Activated naive CD8-positive, alpha-beta T cell treated with anti-CD3 and anti-CD28 coated beads, Interleukin-2, amount 10 ng/mL, durations not matched to agents 7 days and 5 days (primary cell): ENCODE data around the gene CHSY1. TPM values are rescaled to one million over a fixed set of nuclear protein-coding genes. Genes with fewer than 3 reads are reported as not detected.

Experiments used
- ATAC-seq: fragments of 150-1000 bp; cut with Tn5 transposase; one replicate; pipeline ENCODE4 v1.10.0; 2021; ENCODE audit warnings: low read depth, moderate library complexity
- POLR2A ChIA-PET: fragments of 350-600 bp; sonication (Branson Sonifier 250); formaldehyde crosslinking; loops from one replicate; lab custom pipeline; 2021; ENCODE audit warnings: antibody characterized with exemption; lab: Charles Lee
- DNase-seq: peaks from one replicate; pipeline ENCODE4 v3.0.0; 2021
- H3K27ac Mint-ChIP-seq: one replicate; pipeline ENCODE4 v1.8.0; 2022; ENCODE audit warnings: mild to moderate bottlenecking, mixed read lengths
- H3K27me3 Mint-ChIP-seq: one replicate; pipeline ENCODE4 v1.8.0; 2022; ENCODE audit warnings: mild to moderate bottlenecking, moderate library complexity, mixed read lengths
- H3K36me3 Mint-ChIP-seq: one replicate; pipeline ENCODE4 v1.8.0; 2021; ENCODE audit warnings: mild to moderate bottlenecking, mixed read lengths
- H3K4me1 Mint-ChIP-seq: one replicate; pipeline ENCODE4 v1.8.0; 2021; ENCODE audit warnings: mixed read lengths
- H3K4me3 Mint-ChIP-seq: one replicate; pipeline ENCODE4 v1.8.0; 2022; ENCODE audit warnings: mild to moderate bottlenecking, moderate library complexity, mixed read lengths
- H3K9me3 Mint-ChIP-seq: one replicate; pipeline ENCODE4 v1.8.0; 2021; ENCODE audit warnings: mixed read lengths
- total RNA-seq, 2 experiments: library from RNA; stranded (reverse); gene quantifications; one replicate each; pipeline ENCODE4 v1.2.3, GENCODE V29; 2021

The CHSY1 gene
- total RNA-seq, 2 experiments from 2014 or later: 37.0 to 37.8 TPM

- H3K4me1 Mint-ChIP-seq: peaks cover 28% of the 10 kb centered on the region
These were observed 103.5 kb downstream of the CHSY1 start for GRCh38 chr15:101148166-101148880.

GRCh38 chr15:101147181-101147580 lies 104.7 kb downstream of the CHSY1 start:
- Mint-ChIP-seq H3K27ac (no peak overlapping the region), H3K36me3 (no peaks in the 10 kb centered on the region), H3K4me1 (peaks cover 28% of the 10 kb centered on the region), H3K4me3 (no peak overlapping the region), H3K9me3 (no peaks in the 10 kb centered on the region), H3K27me3 (no peaks in the 10 kb centered on the region)
- ATAC-seq: no peak
- DNase-seq: no peak
- POLR2A ChIA-PET: no interaction called here

More at GRCh38 chr15:101148166-101148880, 103.5 kb downstream of the CHSY1 start:
- H3K27ac Mint-ChIP-seq: no peak overlapping the region
- ATAC-seq: no peak
- POLR2A ChIA-PET: no interaction called here
- no peaks in the 10 kb centered on the region for H3K36me3 Mint-ChIP-seq
- no peak for DNase-seq
- H3K27me3 Mint-ChIP-seq: no peaks in the 10 kb centered on the region
- H3K9me3 Mint-ChIP-seq: no peaks in the 10 kb centered on the region
- no peak overlapping the region for H3K4me3 Mint-ChIP-seq

DNA sequence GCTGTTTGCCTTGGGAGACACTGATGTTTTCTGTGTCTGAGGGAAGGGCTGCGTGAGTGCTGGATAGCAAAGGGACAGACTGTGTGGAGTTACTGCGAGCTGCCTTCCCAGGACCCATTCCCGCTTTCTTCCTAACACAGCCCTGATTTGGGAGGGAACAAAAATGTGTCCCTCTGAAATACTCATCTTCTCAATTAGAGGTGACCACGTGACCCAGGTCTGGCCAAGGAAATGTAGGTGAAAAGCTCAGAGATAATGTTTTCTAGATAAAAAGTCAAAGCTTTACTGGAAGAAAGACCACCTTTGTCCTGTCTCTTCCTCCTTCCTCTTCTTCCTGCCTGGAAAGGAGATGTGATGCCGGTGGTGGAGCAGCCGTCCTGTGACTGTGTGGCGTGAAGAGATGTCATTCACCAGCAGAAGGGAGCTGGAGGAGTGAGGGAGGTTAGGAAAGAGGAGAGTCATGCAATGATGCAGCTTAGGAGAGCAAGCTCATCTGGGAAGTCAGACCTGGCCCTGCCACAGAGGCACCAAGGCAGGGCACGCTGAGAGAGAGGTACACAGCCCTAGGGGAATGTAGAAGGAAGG lies 105.6 kb downstream of the CHSY1 start:
- DNase-seq (no peak), ATAC-seq (no peak)
- H3K27me3 Mint-ChIP-seq: no peaks in the 10 kb centered on the region
- H3K27ac Mint-ChIP-seq: peak overlapping the region; percentile 82
- no peak overlapping the region for H3K4me3 Mint-ChIP-seq
- peaks cover 22% of the 10 kb centered on the region for H3K4me1 Mint-ChIP-seq
- H3K9me3 Mint-ChIP-seq: no peaks in the 10 kb centered on the region
- POLR2A ChIA-PET: no interaction called here
- no peaks in the 10 kb centered on the region for H3K36me3 Mint-ChIP-seq

DNA sequence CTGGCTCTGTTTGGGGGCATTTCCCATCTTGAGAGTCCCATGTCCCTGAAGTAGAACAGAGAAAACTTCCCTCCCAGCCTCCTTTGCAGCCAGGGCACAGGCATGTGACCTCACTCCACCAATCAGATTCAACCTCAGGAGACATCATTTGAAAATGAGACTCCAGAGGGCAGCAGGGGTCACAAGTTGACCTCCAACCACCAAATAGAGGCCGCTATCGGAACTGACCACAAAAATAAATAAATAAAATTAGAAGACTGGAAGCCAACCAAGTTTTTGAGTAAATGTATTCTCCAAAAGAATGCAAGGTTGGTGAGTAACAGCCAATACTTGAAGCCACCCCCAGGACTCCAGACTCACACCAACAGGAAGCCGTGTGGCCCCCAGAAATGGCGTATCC lies 106.5 kb downstream of the CHSY1 start:
- no peak for DNase-seq

GRCh38 chr15:101143321-101143720 lies 108.5 kb downstream of the CHSY1 start:
- no peaks in the 10 kb centered on the region for H3K27me3 Mint-ChIP-seq
- H3K4me3 Mint-ChIP-seq: no peak overlapping the region
- POLR2A ChIA-PET: no interaction called here
- no peaks in the 10 kb centered on the region for H3K36me3 Mint-ChIP-seq
- DNase-seq (no peak), ATAC-seq (no peak)
- H3K4me1 Mint-ChIP-seq: peaks cover 14% of the 10 kb centered on the region
- no peak overlapping the region for H3K27ac Mint-ChIP-seq
- no peaks in the 10 kb centered on the region for H3K9me3 Mint-ChIP-seq

More for the DNA sequence above, 106.5 kb downstream of the CHSY1 start:
- Mint-ChIP-seq H3K4me3 (no peak overlapping the region), H3K9me3 (no peaks in the 10 kb centered on the region), H3K27ac (no peak overlapping the region), H3K36me3 (no peaks in the 10 kb centered on the region), H3K27me3 (no peaks in the 10 kb centered on the region), H3K4me1 (peaks cover 20% of the 10 kb centered on the region)
- POLR2A ChIA-PET: no interaction called here
- no peak for ATAC-seq

- H3K4me3 Mint-ChIP-seq: no peak overlapping the region
- H3K9me3 Mint-ChIP-seq: no peaks in the 10 kb centered on the region
- no peaks in the 10 kb centered on the region for H3K27me3 Mint-ChIP-seq
- peaks cover 13% of the 10 kb centered on the region for H3K4me1 Mint-ChIP-seq
- ATAC-seq (no peak), DNase-seq (no peak)
- POLR2A ChIA-PET: no interaction called here
- no peaks in the 10 kb centered on the region for H3K36me3 Mint-ChIP-seq
- no peak overlapping the region for H3K27ac Mint-ChIP-seq
These were observed 109.1 kb downstream of the CHSY1 start for GRCh38 chr15:101142711-101143110.

DNA sequence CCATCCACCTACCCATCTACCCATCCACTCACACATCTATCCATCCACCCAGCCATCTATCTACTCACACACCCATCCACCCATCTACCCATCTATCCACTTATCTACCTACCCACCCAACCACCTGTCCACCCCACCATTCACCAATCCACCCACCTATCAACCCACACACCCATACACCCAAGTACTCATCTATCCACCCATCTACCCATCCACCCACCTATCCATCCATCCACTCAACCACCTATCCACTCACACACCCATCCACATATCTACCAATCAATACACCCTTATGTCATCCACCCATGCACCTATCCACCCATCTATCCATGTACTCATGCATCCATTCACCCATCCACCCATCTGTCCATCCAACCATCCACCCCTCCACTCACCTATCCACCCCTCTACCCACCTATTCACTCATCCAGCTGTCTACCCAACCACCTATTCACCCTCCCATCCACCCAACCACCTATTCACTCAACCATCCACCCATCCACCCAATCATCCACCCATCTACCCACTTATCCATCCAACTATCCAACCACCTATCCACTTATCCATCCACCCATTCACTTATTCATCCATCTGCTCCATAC lies 109.8 kb downstream of the CHSY1 start:
- DNase-seq (no peak), ATAC-seq (no peak)
- Mint-ChIP-seq H3K27ac (peak overlapping the region; percentile 3), H3K27me3 (no peaks in the 10 kb centered on the region), H3K36me3 (no peaks in the 10 kb centered on the region), H3K9me3 (no peaks in the 10 kb centered on the region), H3K4me3 (no peak overlapping the region), H3K4me1 (peaks cover 18% of the 10 kb centered on the region)
- POLR2A ChIA-PET: no interaction called here

DNA sequence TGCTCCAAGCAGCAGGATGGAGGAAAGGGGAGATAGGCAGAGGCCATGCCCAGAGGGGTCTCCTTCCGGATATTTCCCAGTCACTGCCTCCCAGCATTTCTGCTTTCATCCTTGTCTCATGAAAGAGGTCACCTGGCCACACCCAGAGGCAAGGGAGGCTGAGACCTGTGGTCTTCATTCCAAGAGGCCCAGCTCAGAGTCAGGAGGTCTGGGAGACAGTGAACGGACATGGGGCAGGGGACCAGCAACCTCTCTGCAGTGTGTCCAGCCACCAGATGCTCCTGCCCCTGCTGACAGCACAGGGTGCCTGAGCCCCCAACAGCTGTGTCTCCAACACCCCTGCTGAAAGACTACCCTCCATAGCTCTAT lies 111.2 kb downstream of the CHSY1 start:
- Mint-ChIP-seq H3K36me3 (no peaks in the 10 kb centered on the region), H3K27me3 (no peaks in the 10 kb centered on the region), H3K9me3 (no peaks in the 10 kb centered on the region), H3K27ac (no peak overlapping the region), H3K4me1 (peaks cover 27% of the 10 kb centered on the region), H3K4me3 (no peak overlapping the region)
- POLR2A ChIA-PET: interaction anchor here (0.8 kb wide), 1 partner anchor 31 kb away, joined by 3 read pairs; no protein-coding TSS in a partner anchor
- ATAC-seq (no peak), DNase-seq (no peak)

DNA sequence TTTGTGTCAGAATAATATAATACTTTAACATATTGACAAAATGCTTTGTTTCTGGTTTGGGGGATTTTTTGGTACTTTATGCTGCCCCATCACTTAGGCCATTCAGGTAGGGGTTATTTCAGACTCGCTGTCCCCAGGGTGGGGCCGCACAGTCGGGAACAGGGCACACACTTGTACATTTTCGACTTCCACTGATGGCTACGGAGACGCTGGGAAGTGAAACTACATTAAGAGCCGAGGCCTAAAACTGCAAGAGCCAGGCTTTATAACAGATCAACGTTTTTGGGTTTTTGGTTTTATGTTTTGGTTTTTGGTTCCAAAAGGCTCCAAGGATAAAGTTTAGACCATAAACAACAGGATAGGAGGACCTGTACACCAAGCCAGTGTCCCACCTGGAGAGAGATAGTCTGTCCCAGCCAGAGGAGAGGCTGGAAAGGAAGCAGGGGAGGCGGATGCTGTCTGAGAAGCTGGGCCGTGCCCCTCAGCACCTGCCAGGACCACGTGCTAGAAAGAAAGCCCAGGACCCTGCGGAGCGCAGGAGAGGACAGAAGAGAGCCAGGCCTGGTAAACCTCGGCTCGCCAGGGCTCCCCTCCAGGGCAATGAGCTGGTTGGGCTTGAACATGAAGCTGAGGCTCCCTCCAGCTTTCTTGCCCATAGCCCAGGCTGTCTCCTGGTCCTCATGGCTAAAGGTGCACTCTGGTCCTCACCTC lies 111.7 kb downstream of the CHSY1 start:
- Mint-ChIP-seq H3K4me1 (peaks cover 30% of the 10 kb centered on the region), H3K27me3 (no peaks in the 10 kb centered on the region), H3K9me3 (no peaks in the 10 kb centered on the region), H3K36me3 (no peaks in the 10 kb centered on the region), H3K4me3 (no peak overlapping the region), H3K27ac (no peak overlapping the region)
- POLR2A ChIA-PET: interaction anchor here (0.8 kb wide), 1 partner anchor 31 kb away, joined by 3 read pairs; no protein-coding TSS in a partner anchor
- DNase-seq: no peak
- no peak for ATAC-seq

DNA sequence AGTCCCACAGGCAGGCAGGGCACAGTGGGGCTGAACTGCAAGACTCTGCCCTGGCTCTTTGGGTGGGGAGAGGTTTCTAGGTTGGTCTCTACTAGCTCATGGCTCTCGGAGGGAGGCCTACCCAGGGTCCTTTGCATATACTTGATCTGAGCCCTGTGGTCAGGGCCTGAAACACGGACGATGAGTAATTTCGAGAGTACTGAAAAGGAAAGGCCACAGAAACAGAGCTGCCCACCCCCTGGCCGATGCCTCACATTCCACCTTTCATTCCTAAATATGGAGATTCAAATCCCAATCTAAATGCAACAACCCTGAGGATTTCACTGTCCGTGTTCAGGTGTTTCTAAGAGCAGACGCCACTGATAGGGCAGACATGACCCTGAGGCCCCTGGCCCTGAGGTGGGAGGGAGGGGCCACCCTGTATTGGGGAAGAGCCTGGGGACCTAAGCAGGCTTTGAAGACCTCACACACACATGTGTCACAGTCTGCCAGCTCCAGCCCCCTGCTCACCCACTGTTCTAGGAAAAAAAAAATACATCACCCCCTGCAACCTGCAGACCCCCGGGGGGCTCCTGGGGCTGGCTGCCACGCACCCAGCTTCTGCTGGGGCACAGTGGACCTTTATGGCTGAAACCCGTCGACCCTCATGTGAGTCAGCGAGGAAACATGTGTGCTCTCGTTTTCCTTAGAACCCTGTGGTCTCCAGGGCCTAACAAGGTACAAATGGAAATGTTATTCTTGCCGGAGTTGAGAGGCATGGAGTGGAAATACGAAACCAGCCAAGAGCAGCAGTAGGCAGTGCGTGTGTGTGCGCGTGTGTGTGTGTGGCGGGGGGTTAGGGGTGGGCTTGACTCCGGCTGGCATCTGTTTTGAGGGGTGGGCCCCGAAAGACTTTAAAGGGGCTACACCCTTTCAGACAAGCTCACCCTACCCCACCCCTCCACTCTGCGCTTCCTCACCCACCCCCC lies 112.7 kb downstream of the CHSY1 start:
- H3K4me1 Mint-ChIP-seq: peaks cover 31% of the 10 kb centered on the region
- POLR2A ChIA-PET: no interaction called here
- peaks cover 3% of the 10 kb centered on the region for H3K9me3 Mint-ChIP-seq
- ATAC-seq (no peak), DNase-seq (no peak)
- H3K36me3 Mint-ChIP-seq: peaks cover 4% of the 10 kb centered on the region
- H3K27ac Mint-ChIP-seq: no peak overlapping the region
- no peak overlapping the region for H3K4me3 Mint-ChIP-seq
- H3K27me3 Mint-ChIP-seq: no peaks in the 10 kb centered on the region

DNA sequence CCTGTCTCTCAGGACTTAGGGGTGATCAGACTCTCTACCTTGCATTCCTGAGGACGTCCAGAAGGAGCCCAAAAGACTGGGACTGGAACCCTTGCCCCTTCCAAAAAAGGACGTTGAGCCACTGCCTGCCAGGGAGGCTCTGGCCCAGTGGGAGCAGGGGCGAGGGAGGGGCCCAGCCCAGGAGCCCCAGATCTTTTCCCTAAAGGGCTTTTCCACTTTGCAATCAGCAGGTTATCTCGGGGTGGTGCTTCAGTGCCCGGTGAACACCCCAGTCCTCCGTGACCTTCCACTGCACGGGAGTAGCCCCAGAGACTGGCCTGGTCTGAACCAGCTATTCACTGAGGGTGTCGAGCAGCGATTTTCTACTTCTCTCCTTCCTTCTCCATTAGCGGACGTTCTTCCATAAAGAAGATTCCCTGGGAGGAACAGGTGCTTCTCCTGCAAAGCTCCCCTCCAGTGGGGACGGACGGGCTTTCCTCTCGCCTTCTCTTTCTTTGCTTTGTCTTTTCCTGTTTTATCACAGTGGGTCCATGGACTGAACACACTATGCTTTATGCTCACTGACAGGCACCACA lies 113.7 kb downstream of the CHSY1 start:
- ATAC-seq: no peak
- H3K36me3 Mint-ChIP-seq: peaks cover 4% of the 10 kb centered on the region
- no peak for DNase-seq
- H3K27ac Mint-ChIP-seq: peak overlapping the region; percentile 4
- H3K4me3 Mint-ChIP-seq: no peak overlapping the region
- POLR2A ChIA-PET: interaction anchor here (0.5 to 1.6 kb wide), 2 partner anchors 10 to 68 kb away, joined by 4 read pairs; no protein-coding TSS in a partner anchor
- H3K27me3 Mint-ChIP-seq: no peaks in the 10 kb centered on the region
- peaks cover 3% of the 10 kb centered on the region for H3K9me3 Mint-ChIP-seq
- peaks cover 33% of the 10 kb centered on the region for H3K4me1 Mint-ChIP-seq

DNA sequence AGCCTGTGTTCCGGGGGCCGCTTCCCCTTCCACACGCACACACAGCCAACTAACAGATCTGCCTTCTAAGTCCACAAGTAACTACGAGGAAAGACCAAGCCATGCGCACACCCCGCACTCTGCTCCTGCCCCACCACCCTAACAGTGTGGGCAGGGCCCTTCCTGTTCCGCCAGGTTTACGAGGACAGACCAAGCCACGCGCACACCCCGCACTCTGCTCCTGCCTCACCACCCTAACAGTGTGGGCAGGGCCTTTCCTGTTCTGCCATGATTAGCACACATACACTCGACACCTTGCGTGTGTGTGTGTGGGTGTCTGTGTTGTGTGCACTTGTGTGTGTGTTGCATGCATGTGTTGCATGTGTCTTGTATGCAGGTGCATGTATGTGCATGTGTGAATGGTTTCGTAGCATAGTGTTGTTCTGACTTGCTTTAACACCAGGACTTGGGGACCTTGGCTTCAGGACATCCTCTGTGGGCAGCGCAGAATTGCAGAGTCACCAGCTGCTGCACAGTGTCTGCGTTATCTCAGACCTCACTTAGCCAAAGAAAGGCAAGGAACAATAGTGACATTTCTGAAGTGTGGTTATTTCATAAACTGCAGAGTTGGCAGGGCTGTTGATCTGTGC lies 114.4 kb downstream of the CHSY1 start:
- H3K27me3 Mint-ChIP-seq: no peaks in the 10 kb centered on the region
- peak overlapping the region; percentile 49 for H3K27ac Mint-ChIP-seq
- H3K4me1 Mint-ChIP-seq: peaks cover 33% of the 10 kb centered on the region
- H3K36me3 Mint-ChIP-seq: peaks cover 4% of the 10 kb centered on the region
- peaks cover 3% of the 10 kb centered on the region for H3K9me3 Mint-ChIP-seq
- DNase-seq (peak; percentile 51), ATAC-seq (peak; percentile 82)
- POLR2A ChIA-PET: interaction anchor here (1.5 to 1.6 kb wide), 2 partner anchors 9 to 13 kb away, joined by 4 read pairs; no protein-coding TSS in a partner anchor
- peak overlapping the region; percentile 16 for H3K4me3 Mint-ChIP-seq
